OCI-LY1 (cell line): ENCODE measurements around the gene UROS.

Experiments used
- H2AFZ ChIP-seq: fragments of 200-600 bp; sonication (generic), shearing (Covaris generic); 2 replicates; pipeline ENCODE4 v1.6.0; 2014; ENCODE audit warnings: antibody characterized with exemption, mild to moderate bottlenecking, low read length
- H3F3A ChIP-seq: fragments of 200-600 bp; sonication (generic), shearing (Covaris generic); 2 replicates; pipeline ENCODE4 v1.6.0; 2014; ENCODE audit warnings: mild to moderate bottlenecking, antibody characterized with exemption, low read length, moderate library complexity; ENCODE audit not compliant: insufficient read depth
- H3K27ac ChIP-seq: fragments of 200-600 bp; sonication (generic); 2 replicates; pipeline ENCODE4 v1.5.1; 2014; ENCODE audit warnings: low read length, mixed run types, mild to moderate bottlenecking, low read depth; ENCODE audit not compliant: poor library complexity, severe bottlenecking
- H3K27me3 ChIP-seq: fragments of 200-600 bp; sonication (generic); 2 replicates; pipeline ENCODE4 v1.6.0; 2014; ENCODE audit warnings: antibody characterized with exemption, mild to moderate bottlenecking, low read length, moderate library complexity; ENCODE audit not compliant: insufficient read depth
- H3K36me3 ChIP-seq: fragments of 200-600 bp; sonication (generic); 2 replicates; pipeline ENCODE4 v1.6.1; 2014; ENCODE audit warnings: mild to moderate bottlenecking, antibody characterized with exemption, low read length, moderate library complexity, mixed read lengths; ENCODE audit not compliant: insufficient read depth
- H3K4me1 ChIP-seq: fragments of 200-600 bp; sonication (generic); 2 replicates; pipeline ENCODE4 v1.5.1; 2014; ENCODE audit warnings: mild to moderate bottlenecking, low read length, moderate library complexity; ENCODE audit not compliant: insufficient read depth, severe bottlenecking
- H3K4me2 ChIP-seq: fragments of 200-600 bp; sonication (generic), shearing (Covaris generic); 2 replicates; pipeline ENCODE4 v1.6.1; 2014; ENCODE audit warnings: low read length
- H3K4me3 ChIP-seq: fragments of 200-600 bp; sonication (generic); 2 replicates; pipeline ENCODE4 v1.5.1; 2014; ENCODE audit warnings: low read length, low read depth, mild to moderate bottlenecking, mixed read lengths; ENCODE audit not compliant: poor library complexity, severe bottlenecking
- H3K79me2 ChIP-seq: fragments of 200-600 bp; shearing (Covaris generic); 2 replicates; pipeline ENCODE4 v1.6.1; 2016; ENCODE audit warnings: mixed run types, low read length, mixed read lengths; ENCODE audit not compliant: insufficient read depth
- H3K9ac ChIP-seq: fragments of 200-600 bp; sonication (generic), shearing (Covaris generic); 2 replicates; pipeline ENCODE4 v1.6.1; 2014; ENCODE audit warnings: mild to moderate bottlenecking, low read length, mixed read lengths
- H3K9me2 ChIP-seq: fragments of 200-600 bp; sonication (generic), shearing (Covaris generic); 2 replicates; pipeline ENCODE4 v1.6.1; 2014; ENCODE audit warnings: low read depth, mild to moderate bottlenecking, low read length, mixed read lengths
- H3K9me3 ChIP-seq: fragments of 200-600 bp; shearing (Covaris generic); 2 replicates; pipeline ENCODE4 v1.6.1; 2014; ENCODE audit warnings: low read length, mixed read lengths
- H4K20me1 ChIP-seq: fragments of 200-600 bp; sonication (generic), shearing (Covaris generic); 2 replicates; pipeline ENCODE4 v1.6.0; 2016; ENCODE audit warnings: mild to moderate bottlenecking, low read length; ENCODE audit not compliant: insufficient read depth
- CTCF ChIP-seq: fragments of 200-600 bp; sonication (generic), shearing (Covaris generic); IDR thresholded peaks from 2 replicates; pipeline ENCODE4 v1.5.1; 2017; ENCODE audit warnings: mild to moderate bottlenecking, antibody characterized with exemption, low read length, moderate library complexity, mixed read lengths
- EZH2 ChIP-seq: fragments of 200-600 bp; sonication (generic), shearing (Covaris generic); IDR thresholded peaks from 2 replicates; pipeline ENCODE4 v1.8.0; 2017; ENCODE audit warnings: borderline replicate concordance, mixed run types, mild to moderate bottlenecking, antibody characterized with exemption, low read length, moderate library complexity, mixed read lengths

Gene UROS

GRCh38 chr10:125739994-125740679, 82.9 kb downstream of the UROS start:
- TF ChIP-seq EZH2 (no peak), CTCF (no peak)
- Histone ChIP-seq H3K4me1 (no peaks in the 10 kb centered on the region), H3K36me3 (peaks cover 95% of the 10 kb centered on the region), H2AFZ (no peak overlapping the region), H3K4me2 (no peak overlapping the region), H3K9ac (no peak overlapping the region), H3K27me3 (no peaks in the 10 kb centered on the region), H3K9me2 (no peaks in the 10 kb centered on the region), H3F3A (no peaks in the 10 kb centered on the region), H3K27ac (no peak overlapping the region), H3K79me2 (no peaks in the 10 kb centered on the region), H3K4me3 (no peak overlapping the region), H4K20me1 (no peaks in the 10 kb centered on the region), H3K9me3 (no peaks in the 10 kb centered on the region)
